OCI-LY1 (cell line): Measurements from ENCODE around the gene KIF2B.

ENCODE experiments used
- CTCF ChIP-seq: fragments of 200-600 bp; sonication (generic), shearing (Covaris generic); IDR thresholded peaks from 2 replicates; pipeline ENCODE4 v1.5.1; 2017; ENCODE audit warnings: mild to moderate bottlenecking, antibody characterized with exemption, low read length, moderate library complexity, mixed read lengths
- EZH2 ChIP-seq: fragments of 200-600 bp; sonication (generic), shearing (Covaris generic); IDR thresholded peaks from 2 replicates; pipeline ENCODE4 v1.8.0; 2017; ENCODE audit warnings: borderline replicate concordance, mixed run types, mild to moderate bottlenecking, antibody characterized with exemption, low read length, moderate library complexity, mixed read lengths

- TF ChIP-seq CTCF (no peak), EZH2 (no peak)
Measured at GRCh38 chr17:53822764-53823163, at the start of gene KIF2B.
